ENCODE measurements around the gene HOXA6. TPM values are rescaled to one million over a fixed set of nuclear protein-coding genes. Genes with fewer than 3 reads are reported as not detected.
A peak's percentile ranks its signal among the peaks of the same experiment; 100 is the strongest.

Gene HOXA6
- total and polyA plus RNA-seq, 9 of the 15 experiments (the other 6 are each of a cell fraction or from before 2014, with no cell fraction given) = not detected

- TF ChIP-seq PHF8 (IDR thresholded peaks at IDR 0.05; ENCODE audit: borderline replicate concordance, low read length) (no peak), FOXJ3 (CRISPR knock-in tag; IDR thresholded peaks at IDR 0.05) (no peak), ZNF584 (CRISPR knock-in tag; IDR thresholded peaks at IDR 0.05; ENCODE audit: low read depth) (no peak), ZKSCAN8 (CRISPR knock-in tag; IDR thresholded peaks at IDR 0.05) (no peak), THRA (IDR thresholded peaks at IDR 0.05) (no peak), MAZ (CRISPR knock-in tag; conservative IDR thresholded peaks at IDR 0.05 in 1 of 2, IDR thresholded peaks at IDR 0.05 in 1 of 2) (0 out of 4 replicates have a peak, but pooled peaks of 1 of the 2 experiments have one; percentile 21), ZBTB49 (CRISPR knock-in tag; IDR thresholded peaks at IDR 0.05; ENCODE audit: borderline replicate concordance) (no peak), NCOR1 (IDR thresholded peaks at IDR 0.05) (no peak), ZNF384 (IDR thresholded peaks at IDR 0.05; ENCODE audit: low read depth, low read length) (no peak), ILF3 (IDR thresholded peaks at IDR 0.05; ENCODE audit: borderline replicate concordance) (no peak), XRCC5 (IDR thresholded peaks at IDR 0.05; ENCODE audit: low read depth, low read length) (0 out of 2 replicates have a peak, but pooled peaks have one; percentile 49), CHD1 (IDR thresholded peaks at IDR 0.05; ENCODE audit: low read length) (no peak), NRF1 (conservative IDR thresholded peaks at IDR 0.05 in 1 of 2, IDR thresholded peaks at IDR 0.05 in 1 of 2) (0 out of 4 replicates have a peak, but pooled peaks of 1 of the 2 experiments have one; percentile 12), TAF15 (IDR thresholded peaks at IDR 0.05; ENCODE audit: low read depth, low read length) (no peak), KDM1A (IDR thresholded peaks at IDR 0.05) (no peak), SMARCE1 (IDR thresholded peaks at IDR 0.05) (no peak), SLC30A9 (CRISPR knock-in tag; IDR thresholded peaks at IDR 0.05) (no peak), SMARCA4 (IDR thresholded peaks at IDR 0.05) (no peak)
- TF ChIP-seq, protein P1, sequence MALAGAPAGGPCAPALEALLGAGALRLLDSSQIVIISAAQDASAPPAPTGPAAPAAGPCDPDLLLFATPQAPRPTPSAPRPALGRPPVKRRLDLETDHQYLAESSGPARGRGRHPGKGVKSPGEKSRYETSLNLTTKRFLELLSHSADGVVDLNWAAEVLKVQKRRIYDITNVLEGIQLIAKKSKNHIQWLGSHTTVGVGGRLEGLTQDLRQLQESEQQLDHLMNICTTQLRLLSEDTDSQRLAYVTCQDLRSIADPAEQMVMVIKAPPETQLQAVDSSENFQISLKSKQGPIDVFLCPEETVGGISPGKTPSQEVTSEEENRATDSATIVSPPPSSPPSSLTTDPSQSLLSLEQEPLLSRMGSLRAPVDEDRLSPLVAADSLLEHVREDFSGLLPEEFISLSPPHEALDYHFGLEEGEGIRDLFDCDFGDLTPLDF (CRISPR knock-in tag; IDR thresholded peaks at IDR 0.05) = no peak
- TF ChIP-seq, protein P2, sequence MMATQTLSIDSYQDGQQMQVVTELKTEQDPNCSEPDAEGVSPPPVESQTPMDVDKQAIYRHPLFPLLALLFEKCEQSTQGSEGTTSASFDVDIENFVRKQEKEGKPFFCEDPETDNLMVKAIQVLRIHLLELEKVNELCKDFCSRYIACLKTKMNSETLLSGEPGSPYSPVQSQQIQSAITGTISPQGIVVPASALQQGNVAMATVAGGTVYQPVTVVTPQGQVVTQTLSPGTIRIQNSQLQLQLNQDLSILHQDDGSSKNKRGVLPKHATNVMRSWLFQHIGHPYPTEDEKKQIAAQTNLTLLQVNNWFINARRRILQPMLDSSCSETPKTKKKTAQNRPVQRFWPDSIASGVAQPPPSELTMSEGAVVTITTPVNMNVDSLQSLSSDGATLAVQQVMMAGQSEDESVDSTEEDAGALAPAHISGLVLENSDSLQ (IDR thresholded peaks at IDR 0.05) = peak; percentile 90
- TF ChIP-seq, protein P3, sequence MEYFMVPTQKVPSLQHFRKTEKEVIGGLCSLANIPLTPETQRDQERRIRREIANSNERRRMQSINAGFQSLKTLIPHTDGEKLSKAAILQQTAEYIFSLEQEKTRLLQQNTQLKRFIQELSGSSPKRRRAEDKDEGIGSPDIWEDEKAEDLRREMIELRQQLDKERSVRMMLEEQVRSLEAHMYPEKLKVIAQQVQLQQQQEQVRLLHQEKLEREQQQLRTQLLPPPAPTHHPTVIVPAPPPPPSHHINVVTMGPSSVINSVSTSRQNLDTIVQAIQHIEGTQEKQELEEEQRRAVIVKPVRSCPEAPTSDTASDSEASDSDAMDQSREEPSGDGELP (CRISPR knock-in tag; IDR thresholded peaks at IDR 0.05; ENCODE audit: borderline replicate concordance) = peak; percentile 62; the same call in 1 of the 2 replicates
Observed at GRCh38 chr7:27150568-27151340, 3.2 kb upstream of the HOXA6 start (continued).
